Measurements from ENCODE around the gene EXOC4.
"Not testable (repeated sequence)": the region's sequence is repeated elsewhere in the genome, so short reads cannot be mapped to it uniquely, and the experiment has no call there.

EXOC4 gene

DNA sequence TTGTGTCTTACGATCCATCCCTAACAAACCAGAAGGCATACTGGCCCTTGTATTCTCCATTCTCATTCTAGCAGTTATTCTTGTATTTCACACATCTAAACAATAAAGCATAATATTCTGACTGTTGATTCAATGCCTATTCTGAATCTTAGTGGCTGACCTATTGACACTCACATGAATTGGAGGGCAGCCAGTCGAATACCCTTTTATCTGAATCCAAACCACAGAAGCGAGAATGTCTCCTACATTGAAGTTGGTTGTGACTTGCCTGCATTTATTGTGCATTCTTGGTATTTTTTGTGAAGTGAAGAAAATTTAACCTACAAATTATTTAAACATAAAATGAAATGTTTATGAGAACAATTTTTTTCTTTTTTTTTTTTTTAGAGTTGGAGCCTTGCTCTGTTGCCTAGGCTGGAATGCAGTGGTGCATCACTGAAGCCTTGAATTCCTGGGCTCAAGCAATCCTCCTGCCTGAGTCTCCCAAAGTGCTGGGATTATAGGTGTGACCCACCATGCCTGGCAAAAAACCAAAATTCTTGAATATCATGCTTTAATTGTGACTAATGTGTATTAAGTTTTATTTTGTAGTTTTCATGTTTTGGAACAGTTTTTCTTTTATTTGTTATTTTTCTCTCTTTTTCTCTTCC lies 22.7 kb downstream of the EXOC4 start:
- DNase-seq (ENCODE audit: low spot score) = no peak

DNA sequence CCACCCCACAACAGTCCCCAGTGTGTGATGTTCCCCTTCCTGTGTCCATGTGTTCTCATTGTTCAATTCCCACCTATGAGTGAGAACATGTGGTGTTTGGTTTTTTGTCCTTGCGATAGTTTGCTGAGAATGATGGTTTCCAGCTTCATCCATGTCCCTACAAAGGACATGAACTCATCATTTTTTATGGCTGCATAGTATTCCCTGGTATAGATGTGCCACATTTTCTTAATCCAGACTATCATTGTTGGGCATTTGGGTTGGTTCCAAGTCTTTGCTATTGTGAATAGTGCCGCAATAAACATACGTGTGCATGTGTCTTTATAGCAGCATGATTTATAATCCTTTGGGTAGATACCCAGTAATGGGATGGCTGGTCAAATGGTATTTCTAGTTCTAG lies 26.1 kb downstream of the EXOC4 start:
- not testable (repeated sequence) for DNase-seq (ENCODE audit: low spot score)

DNA sequence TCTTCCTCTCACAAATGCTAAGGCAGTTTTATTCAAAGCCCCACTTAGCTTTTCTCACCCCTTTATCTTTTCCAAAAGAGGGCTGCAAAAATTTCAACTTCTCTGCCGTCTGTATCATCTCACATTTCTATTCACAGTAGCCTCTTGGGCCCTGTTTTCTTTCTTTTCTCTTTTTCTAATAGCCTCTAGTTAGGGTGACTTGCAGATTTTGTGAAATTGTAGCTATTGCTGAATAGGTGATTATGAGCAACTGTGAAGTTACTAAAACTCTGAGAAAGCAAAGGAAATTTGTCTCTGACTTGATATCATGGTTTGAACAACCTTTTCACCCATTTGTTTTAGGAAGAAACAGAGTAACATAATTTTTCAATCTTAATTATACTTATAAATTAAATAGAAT lies 29.2 kb downstream of the EXOC4 start:
- no peak for DNase-seq (ENCODE audit: low spot score)

- no peak for DNase-seq (ENCODE audit: low spot score)
Measured at GRCh38 chr7:133284092-133284491, 31.2 kb downstream of the EXOC4 start.

GRCh38 chr7:133288970-133289369 lies 36.1 kb downstream of the EXOC4 start:
- no peak for DNase-seq (ENCODE audit: low spot score)

DNA sequence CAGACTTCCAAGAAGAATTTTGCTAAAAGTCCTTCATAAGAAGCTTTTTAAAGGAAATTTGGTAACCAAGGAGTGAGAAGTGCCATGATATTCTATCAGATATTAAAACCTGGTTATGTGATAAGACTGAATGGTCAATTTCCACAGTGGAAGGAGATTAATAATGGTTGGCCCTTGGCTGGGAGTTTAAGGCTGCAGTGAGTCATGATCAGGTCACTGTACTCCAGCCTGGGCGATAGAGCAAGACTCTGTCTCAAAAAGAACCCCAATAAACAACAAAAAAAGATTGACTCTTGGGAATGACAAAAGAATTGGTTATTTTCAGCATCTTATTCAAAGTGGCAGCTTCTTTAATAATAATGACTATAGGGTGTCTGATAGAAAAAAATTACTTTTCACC lies 37.2 kb downstream of the EXOC4 start:
- DNase-seq (ENCODE audit: low spot score) = no peak

GRCh38 chr7:133290676-133291333 lies 37.9 kb downstream of the EXOC4 start:
- DNase-seq (ENCODE audit: low spot score) = no peak

GRCh38 chr7:133292631-133293030 lies 39.8 kb downstream of the EXOC4 start:
- no peak for DNase-seq (ENCODE audit: low spot score)

- DNase-seq (ENCODE audit: low spot score) = no peak
Measured at GRCh38 chr7:133293384-133294160, 40.7 kb downstream of the EXOC4 start.

DNA sequence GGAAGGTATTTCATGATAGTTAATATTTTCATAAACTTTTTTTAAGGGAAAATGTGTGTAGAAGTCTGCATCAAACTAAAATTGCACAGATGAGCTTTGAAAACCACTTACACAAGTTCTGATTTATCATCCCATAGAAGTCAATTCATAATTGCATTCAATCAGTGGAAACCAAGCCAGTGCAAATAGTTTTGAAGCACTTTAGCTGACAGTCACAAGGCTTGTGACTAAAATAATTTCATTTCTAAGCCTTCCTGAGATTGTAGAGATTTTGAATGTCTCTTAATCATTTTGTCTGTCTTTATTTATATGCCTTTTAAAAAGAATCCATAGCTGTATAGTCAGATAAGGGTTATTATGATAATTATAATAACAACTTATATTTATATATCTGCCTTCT lies 41.4 kb downstream of the EXOC4 start:
- DNase-seq (ENCODE audit: low spot score) = no peak

GRCh38 chr7:133295484-133295883 lies 42.6 kb downstream of the EXOC4 start:
- no peak for DNase-seq (ENCODE audit: low spot score)

DNA sequence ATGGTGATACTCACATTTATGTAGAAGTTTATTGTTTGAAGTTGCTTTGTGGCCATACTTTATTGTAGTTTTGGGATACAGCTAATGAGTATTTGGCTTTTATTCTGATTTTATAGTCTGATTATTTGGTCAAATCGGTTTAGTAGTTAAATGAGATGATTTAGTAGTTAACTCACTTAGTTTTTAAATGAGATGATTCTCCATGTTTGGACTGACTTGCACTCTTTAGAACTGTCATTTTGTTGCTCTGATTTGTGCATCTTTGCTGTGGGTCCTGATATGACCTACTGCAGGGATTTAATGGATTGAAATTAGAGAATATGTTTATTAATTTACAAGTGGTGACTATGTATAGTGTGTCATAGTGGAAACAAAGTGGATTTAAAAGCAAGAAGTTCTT lies 44.2 kb downstream of the EXOC4 start:
- DNase-seq (ENCODE audit: low spot score) = no peak

DNA sequence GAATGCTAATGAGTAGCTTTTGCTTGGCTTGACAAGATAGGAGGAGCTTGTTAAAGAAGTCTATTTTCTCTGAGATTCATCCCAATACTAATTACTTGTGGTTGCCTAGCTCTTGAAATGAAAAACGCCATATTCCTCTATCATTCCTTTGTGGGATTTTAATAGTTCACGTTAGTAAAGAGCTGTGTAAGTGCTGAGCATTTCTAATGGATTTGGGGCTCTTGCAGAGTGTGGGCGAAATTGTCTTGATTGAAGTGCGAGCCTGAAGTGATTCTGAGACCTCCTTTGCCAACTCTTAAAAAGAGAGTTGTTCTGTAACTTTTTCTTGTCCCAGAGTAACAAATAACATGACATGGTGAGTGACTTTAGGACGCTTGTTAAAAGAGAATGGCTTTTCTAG lies 45.2 kb downstream of the EXOC4 start:
- no peak for DNase-seq (ENCODE audit: low spot score)

- DNase-seq (ENCODE audit: low spot score) = no peak
Measured at GRCh38 chr7:133299676-133300075, 46.8 kb downstream of the EXOC4 start.

- DNase-seq (ENCODE audit: low spot score) = no peak
Measured at GRCh38 chr7:133300088-133300487, 47.2 kb downstream of the EXOC4 start.

- DNase-seq (ENCODE audit: low spot score) = no peak
Measured at GRCh38 chr7:133300811-133301210, 47.9 kb downstream of the EXOC4 start.

DNA sequence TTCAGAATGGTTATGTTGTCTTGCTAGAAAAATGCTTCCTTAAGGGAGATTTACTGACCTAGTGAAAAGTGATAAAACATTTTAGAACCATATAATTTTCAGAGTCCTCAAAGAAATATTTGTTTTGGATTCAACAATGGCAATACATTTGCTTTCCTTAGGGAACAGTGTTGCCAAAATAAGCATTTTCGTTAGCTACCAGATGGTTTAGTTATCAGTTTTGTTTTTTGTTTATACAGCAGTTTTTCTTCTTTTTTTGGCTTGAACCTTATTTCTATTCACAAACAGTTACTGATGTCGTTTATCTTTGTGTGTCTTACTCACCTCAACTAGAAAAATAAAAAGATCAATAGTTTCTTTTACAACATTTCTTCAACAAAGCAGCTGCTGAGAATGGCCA lies 48.6 kb downstream of the EXOC4 start:
- no peak for DNase-seq (ENCODE audit: low spot score)

- DNase-seq (ENCODE audit: low spot score) = no peak
Measured at GRCh38 chr7:133303372-133303771, 50.5 kb downstream of the EXOC4 start.

DNA sequence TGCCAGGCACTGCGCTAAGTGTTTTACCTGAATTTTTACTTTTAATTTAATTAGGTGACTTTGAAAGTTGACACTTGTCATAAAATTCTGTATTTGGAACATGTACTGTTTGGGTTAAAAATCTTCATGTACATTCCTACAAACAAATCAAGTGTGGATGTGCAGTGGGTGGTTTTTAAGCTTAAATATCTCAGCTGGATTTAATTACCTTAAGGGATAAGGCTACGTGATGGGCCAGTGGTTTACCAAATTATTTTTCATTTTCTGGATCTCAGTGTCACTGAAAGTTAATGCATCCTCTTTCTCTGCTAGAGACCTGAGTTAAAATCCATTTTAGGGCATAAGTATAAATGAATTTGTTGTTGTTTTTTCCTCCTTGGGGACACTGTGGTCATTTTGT lies 51.1 kb downstream of the EXOC4 start:
- no peak for DNase-seq (ENCODE audit: low spot score)

DNA sequence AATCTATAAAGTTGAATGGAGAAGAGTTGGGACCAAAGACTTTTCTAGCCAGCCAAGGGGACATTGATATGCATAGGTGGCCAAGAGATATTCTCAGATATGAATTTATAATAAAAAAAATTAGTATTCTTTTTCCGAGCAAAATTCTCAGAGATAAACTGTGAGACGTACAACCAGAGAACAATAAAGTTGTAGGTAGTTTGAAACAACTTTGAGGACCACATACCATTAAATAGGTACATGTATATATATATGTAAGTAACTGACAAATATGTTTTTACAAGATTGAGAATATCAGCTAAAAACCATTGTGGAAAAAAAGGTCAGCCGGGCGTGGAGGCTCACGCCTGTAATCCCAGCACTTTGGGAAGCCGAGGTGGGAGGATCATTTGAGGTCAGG lies 56.5 kb downstream of the EXOC4 start:
- DNase-seq (ENCODE audit: low spot score) = no peak

GRCh38 chr7:133310232-133310862 lies 57.5 kb downstream of the EXOC4 start:
- no peak for DNase-seq (ENCODE audit: low spot score)

GRCh38 chr7:133313575-133313974 lies 60.7 kb downstream of the EXOC4 start:
- DNase-seq (ENCODE audit: low spot score) = no peak

GRCh38 chr7:133314084-133314483 lies 61.2 kb downstream of the EXOC4 start:
- DNase-seq (ENCODE audit: low spot score) = no peak
